GM18526 (cell line): ENCODE data around the gene ZZZ3.

Experiments used
- POLR2A ChIP-seq: IDR thresholded peaks from 3 replicates; pipeline ENCODE4 v1.6.1; 2011; ENCODE audit not compliant: insufficient read length; ENCODE audit errors: extremely low read depth

The ZZZ3 gene

DNA sequence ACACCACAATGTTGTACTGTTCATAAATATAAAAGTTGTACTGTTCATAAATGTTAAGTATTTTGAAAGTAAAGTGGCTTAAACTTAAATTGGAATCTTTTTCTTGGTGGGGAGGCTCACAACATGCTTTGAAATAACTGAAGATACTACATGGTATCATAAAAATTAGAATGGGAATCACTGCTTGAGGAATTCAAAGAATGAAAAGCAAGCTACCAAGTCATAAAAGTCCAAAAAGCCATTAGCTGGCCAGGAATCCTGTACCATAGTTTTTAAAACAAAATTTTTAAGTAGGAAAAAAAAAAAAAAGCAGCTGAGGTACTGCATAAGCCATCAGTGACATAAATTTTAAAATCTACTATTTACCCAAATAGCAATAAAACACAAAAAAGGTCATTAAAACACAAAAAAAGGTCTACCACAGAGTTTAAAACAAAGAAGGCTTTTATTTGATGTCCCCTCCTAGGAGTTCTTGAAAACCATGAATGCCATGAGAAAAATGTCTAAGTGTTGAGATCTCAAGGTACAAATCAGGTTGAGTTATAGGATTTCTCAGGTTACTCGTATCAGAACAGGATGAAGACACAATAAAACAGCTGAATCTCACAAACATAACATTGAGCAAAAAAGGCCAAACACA is 8.6 kb downstream of the ZZZ3 start:
- TF ChIP-seq POLR2A, result no peak

DNA sequence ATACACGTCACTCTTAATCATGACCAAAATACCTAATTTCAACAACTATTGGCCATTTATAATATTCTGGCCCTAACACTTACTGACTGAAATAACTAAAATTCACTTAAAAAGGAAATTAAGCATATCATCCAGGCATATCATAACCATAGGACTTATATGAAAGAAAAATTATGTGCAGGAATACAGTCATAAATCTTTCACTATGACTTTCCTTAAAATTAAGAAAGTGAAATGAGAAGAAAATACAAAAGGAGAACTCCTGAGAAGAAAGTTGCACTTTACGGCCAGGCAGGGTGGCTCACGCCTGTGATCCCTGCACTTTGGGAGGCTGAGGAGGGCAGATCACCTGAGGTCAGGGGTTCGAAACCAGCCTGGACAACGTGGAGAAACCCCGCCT is 9.4 kb downstream of the ZZZ3 start:
- no peak for TF ChIP-seq POLR2A

- no peak for TF ChIP-seq POLR2A
Measured at GRCh38 chr1:77672374-77672773, 10.1 kb downstream of the ZZZ3 start.

- no peak for TF ChIP-seq POLR2A
Measured at GRCh38 chr1:77671836-77672235, 10.6 kb downstream of the ZZZ3 start.

- no peak for TF ChIP-seq POLR2A
Measured at GRCh38 chr1:77670330-77670729, 12.1 kb downstream of the ZZZ3 start.

GRCh38 chr1:77668924-77669449 is 13.5 kb downstream of the ZZZ3 start:
- TF ChIP-seq POLR2A, result no peak

DNA sequence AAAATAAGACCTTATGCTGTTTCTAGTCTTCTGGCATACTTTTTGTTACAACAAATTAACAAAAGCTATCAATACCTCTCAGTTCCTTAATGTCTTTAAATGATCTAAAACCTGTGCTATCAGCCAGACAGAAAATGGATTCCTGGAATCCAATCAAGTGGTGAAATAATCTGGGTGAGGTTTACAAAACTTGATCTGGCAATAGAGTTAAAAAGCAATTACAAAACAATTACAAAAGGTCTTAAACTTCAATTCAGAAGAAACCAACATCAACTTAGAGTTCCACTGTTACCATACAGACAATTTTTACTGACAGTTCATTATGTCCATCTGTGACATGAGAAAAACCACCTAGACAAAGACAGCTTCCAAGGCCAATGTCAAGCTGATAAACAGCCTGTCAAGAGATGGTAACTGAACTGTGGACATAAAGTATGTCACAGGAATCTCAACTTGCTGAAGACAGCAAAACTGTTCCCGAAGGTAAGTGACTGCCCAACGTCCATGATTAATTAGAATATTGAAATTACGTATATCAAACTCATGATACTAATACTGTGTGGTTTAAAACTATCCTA is 17.4 kb downstream of the ZZZ3 start:
- no peak for TF ChIP-seq POLR2A

- TF ChIP-seq POLR2A, result no peak
Measured at GRCh38 chr1:77661696-77662095, 20.8 kb downstream of the ZZZ3 start.

DNA sequence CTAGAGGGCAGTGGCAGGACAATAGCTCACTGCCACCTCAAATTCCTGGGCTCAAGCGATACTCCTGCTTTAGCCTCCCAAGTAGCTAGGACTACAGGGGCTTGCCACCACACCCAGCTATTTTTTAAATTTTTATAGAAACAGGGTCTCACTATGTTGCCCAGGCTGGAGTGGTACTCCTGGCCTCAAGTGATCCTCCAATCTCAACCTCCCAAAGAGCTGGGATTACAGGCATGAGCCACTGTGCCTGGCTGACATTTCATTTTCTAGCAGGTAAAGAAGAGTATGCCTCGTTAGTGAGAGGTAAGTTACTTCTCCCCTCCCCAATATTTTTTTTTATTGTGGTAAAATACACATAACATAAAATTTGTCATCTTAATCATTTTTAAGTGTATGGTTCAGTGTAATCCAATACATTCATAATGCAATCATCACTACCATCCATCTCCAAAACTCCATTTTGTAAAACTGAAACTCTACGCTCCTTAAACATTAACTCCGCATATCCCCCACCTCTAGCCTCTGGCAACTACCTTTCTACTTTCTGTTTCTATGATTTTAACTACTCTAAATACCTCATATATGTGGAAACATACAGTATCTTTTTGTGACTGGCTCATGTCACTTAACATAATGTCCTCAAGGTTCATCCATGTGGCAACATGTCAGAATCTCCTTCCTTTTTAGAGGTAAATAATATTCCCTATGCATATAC is 22.4 kb downstream of the ZZZ3 start:
- no peak for TF ChIP-seq POLR2A

DNA sequence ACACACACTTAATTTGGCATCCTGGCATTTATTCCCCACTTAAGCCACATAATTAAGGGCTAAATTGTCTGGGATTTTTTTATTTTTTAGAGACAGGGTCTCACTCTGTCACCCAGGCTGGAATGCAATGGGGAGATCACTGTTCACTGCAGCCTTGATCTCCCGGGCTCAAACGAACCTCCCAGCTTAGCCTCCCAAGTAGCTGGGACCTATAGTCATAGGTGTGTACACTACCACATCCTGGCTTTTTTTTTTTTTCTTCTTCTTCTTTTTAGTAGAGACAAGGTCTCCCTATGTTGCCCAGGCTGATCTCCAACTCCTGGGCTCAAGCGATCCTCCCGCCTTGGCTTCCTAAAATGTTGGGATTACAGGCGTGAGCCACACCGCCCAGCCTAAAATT is 24.2 kb downstream of the ZZZ3 start:
- TF ChIP-seq POLR2A, result no peak

DNA sequence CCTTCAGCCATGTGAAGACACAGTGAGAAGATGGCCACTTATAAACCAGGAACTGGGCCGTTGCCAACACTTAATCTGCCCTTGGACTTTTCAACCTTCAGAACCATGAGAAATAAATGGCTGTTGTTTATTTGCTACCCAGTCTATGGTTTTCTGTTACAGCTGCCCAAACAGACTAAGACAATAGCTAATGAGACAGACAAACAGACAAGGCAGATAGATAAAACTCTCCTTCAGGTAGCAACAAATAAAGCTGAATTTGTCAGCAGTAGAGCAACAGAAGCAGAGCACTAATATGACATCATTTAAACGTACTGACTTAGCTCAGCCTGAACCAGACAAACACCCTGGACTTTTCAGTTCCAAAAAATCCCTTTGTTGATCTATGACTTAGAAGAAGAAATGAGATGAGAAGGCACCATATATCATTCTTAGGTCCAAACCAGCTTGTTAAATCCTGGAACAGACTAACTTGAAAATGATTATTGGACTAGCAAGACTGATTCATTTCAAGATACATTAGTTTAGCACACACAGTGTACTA is 27.0 kb downstream of the ZZZ3 start:
- no peak for TF ChIP-seq POLR2A

DNA sequence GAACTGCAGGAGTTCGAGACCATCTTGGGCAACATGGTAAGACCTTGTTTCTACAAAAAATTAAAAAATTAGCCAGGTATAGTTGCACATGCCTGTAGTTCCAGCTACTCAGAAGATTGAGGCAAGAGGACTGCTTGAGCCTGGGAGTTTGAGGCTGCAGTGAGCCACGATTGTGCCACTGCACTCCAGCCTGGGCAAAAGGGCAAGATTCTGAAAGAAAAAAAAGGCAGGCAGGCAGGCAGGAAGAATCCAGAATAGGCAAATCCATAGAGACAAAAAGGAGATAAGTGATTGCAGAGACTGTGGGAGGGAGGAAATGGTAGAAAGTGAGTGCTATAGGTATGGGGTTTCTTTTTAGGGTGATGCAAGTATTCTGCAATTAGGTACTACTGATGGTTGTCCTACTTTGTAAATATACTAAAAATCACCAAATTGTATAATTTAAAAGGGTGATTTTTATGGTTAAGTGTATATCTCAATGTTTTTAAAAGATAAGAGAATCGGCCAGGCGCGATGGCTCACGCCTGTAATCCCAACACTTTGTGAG is 29.4 kb downstream of the ZZZ3 start:
- TF ChIP-seq POLR2A, result no peak

DNA sequence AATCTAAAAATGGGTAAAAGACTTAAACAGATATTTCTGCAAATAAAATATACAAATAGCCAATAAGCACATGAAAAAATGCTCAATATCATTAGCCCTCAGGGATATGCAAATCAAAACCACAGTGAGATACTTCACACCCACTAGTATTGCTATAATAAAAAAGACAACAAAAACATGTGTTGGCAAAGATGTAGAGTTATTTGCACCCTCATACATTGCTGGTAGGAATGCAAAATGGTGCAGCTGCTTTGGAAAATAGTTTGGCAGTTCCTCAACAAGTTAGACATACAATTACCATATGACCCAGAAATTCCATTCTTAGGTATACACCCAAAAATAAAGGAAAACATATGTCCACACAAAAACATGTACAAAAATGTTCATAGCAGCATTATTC is 30.2 kb downstream of the ZZZ3 start:
- TF ChIP-seq POLR2A, result no peak

- no peak for TF ChIP-seq POLR2A
Measured at GRCh38 chr1:77649127-77649526, 33.3 kb downstream of the ZZZ3 start.

DNA sequence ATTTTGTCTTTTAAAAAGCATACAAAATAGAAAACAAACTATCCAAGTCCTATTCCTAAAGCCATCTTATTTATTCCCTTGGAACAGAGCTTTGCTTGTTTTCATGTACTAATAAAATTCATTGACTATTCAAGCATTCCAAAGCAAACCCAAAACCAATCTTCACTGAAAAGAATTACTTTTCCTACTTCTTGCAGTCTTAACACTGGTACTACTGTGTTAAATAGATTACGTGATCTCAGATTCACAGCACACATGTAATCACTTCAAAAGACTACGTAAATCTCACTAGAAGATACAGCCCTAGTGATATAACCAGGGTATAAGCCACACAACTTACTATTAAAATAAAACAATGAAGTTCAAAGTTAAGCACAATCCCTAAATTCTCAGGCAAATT is 39.0 kb downstream of the ZZZ3 start:
- no peak for TF ChIP-seq POLR2A

DNA sequence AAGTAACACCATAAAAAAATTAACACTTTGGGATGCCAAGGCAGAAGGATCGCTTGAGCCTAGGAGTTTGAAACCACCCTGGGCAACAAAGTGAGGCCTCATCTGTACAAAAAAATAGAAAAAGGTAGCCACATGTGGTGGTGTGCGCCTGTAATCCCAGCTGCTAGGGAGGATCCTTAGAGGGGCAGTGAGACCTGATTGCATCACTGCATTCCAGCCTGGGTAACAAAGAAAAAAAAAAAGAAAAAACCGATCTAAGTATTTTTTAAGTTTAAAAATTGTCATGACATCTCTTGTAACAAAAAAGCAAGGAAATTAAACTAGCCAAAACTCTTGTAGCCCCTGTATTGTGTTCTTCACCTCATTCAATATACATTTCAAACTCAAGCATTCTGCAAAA is 39.5 kb downstream of the ZZZ3 start:
- TF ChIP-seq POLR2A, result no peak
